Stimulated activated CD8-positive, alpha-beta memory T cell treated with anti-CD3 and anti-CD28 coated beads, Interleukin-12 subunit alpha, Interleukin-12 subunit beta, amount 100 ng/mL, for 4 hours (primary cell): Measurements from ENCODE around the gene MYBPHL.

Experiments
- DNase-seq: peaks from one replicate; pipeline ENCODE4 v3.0.0-alpha.2; 2020; ENCODE audit warnings: low read depth

The MYBPHL gene

DNA sequence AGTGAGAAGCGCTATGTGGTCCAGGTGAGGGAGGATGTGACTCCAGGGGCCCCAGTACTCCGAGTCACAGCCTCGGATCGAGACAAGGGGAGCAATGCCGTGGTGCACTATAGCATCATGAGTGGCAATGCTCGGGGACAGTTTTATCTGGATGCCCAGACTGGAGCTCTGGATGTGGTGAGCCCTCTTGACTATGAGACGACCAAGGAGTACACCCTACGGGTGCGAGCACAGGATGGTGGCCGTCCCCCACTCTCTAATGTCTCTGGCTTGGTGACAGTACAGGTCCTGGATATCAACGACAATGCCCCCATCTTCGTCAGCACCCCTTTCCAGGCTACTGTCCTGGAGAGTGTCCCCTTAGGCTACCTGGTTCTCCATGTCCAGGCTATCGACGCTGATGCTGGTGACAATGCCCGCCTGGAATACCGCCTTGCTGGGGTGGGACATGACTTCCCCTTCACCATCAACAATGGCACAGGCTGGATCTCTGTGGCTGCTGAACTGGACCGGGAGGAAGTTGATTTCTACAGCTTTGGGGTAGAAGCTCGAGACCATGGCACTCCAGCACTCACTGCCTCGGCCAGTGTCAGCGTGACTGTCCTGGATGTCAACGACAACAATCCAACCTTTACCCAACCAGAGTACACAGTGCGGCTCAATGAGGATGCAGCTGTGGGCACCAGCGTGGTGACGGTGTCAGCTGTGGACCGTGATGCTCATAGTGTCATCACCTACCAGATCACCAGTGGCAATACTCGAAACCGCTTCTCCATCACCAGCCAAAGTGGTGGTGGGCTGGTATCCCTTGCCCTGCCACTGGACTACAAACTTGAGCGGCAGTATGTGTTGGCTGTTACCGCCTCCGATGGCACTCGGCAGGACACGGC, 55.3 kb downstream of the MYBPHL start:
- no peak for DNase-seq

DNA sequence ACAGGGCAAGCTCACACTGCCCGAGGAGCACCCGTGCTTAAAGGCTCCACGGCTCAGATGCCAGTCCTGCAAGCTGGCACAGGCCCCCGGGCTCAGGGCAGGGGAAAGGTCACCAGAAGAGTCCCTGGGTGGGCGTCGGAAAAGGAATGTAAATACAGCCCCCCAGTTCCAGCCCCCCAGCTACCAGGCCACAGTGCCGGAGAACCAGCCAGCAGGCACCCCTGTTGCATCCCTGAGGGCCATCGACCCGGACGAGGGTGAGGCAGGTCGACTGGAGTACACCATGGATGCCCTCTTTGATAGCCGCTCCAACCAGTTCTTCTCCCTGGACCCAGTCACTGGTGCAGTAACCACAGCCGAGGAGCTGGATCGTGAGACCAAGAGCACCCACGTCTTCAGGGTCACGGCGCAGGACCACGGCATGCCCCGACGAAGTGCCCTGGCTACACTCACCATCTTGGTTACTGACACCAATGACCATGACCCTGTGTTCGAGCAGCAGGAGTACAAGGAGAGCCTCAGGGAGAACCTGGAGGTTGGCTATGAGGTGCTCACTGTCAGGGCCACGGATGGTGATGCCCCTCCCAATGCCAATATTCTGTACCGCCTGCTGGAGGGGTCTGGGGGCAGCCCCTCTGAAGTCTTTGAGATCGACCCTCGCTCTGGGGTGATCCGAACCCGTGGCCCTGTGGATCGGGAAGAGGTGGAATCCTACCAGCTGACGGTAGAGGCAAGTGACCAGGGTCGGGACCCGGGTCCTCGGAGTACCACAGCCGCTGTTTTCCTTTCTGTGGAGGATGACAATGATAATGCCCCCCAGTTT, 56.1 kb downstream of the MYBPHL start:
- no peak for DNase-seq

DNA sequence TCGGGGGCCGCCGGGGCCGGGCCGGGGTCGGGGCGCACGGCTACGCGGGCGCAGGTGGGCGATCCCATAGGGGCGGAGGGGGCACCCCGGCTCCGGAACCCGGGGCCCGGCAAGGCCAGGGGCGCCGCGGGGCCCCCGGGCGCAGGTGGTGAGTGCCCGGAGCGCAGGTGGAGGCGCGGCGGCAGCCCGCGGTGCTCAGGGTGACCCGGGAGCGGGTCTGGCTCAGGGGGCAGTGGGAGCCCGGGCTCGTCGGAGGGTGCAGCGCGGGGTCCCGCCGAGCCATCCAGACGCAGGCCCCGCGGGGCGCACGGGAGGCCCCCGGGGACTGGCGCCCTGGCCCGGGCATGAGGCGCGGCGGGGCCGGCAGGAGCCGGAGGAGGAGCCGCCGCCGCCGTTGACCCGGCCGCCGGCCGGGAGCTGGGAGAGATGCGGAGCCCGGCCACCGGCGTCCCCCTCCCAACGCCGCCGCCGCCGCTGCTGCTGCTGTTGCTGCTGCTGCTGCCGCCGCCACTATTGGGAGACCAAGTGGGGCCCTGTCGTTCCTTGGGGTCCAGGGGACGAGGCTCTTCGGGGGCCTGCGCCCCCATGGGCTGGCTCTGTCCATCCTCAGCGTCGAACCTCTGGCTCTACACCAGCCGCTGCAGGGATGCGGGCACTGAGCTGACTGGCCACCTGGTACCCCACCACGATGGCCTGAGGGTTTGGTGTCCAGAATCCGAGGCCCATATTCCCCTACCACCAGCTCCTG, 57.0 kb downstream of the MYBPHL start:
- DNase-seq, result no peak

DNA sequence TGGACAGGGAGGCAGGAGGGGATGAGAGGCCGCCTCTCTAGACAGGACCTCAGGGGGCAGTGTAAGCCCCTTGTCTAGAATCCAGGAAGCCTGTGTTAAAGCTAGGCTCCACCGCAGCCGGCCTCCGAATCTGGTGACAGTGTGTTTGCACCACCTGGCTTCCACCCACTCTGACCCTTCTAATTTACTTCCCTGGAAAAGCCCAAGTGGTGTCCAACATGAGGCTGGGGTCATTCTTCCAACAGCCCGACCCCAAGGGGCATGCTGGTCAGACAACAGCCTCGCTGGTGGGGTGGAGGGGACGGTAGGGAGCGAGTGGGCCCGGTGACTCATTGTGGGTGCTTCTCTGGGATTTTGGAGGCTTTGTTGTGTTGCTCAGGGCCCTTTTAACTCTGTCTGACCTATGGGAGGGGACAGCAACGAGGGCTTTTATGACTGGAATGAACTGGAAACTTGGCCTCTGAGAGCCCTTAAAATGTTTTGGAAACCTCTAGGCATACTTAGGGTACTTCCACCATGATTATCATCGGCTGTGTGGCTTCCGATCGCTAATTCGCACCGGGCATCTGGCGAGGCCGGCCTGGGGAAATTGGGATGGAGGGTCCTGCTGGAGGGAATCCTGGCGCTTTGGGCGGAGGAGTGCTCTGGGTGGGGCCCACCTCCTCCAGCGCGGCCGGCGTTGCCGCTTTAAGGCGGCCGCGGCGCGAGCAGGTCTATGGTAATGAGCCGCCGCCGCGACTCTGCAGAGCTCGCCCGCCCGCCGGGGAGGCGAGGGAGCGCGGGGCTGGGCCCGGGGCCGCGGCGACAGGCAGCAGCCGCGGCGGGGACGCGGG, 57.8 kb downstream of the MYBPHL start, which contains the start of gene CELSR2:
TSS of gene CELSR2 (plus strand) at position 743 of the 833 bp plus-strand sequence. CDS start 541 bp downstream, outside the sequence.
- peak; percentile 27 for DNase-seq

- DNase-seq, result no peak
Observed at GRCh38 chr1:109248444-109248796, 58.4 kb downstream of the MYBPHL start.

DNA sequence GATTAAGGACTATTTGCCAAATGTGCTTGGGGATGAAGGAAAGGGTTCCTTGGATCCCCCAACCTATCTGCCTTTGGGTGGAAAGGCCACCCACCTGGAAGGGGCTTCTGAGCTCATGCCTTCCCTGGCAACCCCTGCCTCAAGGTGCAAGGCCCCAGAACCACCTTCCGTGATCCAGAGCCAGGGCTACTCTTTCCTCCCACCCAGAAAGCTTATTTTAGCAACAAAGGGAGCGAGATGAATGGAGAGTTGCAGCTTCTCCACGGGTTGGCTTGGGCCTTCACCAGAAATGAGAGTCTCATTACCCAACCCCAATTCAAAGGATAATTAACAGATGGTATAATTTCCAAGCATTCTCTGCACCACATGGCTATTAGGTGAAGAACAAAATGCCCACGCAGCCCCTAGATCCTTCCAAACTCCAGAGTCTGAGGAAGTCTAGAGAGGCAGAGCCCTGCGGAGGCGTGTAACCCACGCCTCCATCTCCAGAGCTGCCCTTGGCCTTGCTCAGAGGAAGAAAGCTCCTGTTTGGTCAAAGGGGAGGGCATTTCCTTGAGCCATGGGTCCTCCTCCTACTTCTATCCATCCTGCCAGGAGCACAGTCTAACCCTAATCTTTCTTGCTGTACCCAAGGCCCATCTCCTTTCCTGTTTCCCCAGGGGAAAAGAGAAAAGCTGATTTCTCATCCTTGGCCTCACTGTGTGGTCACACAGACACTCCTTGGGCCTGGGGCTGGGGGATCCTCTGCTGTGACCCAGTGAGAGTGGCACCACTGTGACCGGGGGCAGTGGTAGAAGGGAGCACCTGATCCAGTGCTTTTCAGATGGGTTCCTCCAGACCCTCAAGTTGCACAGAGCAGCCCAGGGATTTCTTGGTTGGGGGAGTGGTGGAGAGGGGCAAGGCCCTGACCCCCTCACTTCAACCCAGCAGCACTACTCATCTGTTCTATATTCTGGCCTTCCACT, 59.1 kb downstream of the MYBPHL start:
- DNase-seq, result no peak

DNA sequence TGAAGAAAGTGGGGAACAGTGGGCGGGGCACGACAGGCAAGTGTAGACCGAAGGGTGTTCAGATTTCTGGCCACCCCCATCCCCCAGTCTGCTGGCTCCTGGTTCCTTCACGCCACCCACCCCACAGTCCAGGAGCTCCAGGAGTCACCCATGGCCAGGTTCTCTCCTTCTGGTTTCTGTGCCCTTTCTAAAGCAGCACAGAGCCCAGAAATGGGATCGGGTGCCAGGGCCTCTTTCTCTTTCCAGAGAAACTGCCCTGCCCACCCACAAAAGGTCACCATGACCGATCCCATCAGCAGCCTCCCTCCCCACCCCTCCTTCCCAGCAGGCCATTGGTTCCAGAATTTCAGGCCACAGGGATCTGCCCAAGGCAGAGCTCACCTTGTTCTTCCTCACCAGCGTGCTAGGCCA, 60.7 kb downstream of the MYBPHL start:
- no peak for DNase-seq

DNA sequence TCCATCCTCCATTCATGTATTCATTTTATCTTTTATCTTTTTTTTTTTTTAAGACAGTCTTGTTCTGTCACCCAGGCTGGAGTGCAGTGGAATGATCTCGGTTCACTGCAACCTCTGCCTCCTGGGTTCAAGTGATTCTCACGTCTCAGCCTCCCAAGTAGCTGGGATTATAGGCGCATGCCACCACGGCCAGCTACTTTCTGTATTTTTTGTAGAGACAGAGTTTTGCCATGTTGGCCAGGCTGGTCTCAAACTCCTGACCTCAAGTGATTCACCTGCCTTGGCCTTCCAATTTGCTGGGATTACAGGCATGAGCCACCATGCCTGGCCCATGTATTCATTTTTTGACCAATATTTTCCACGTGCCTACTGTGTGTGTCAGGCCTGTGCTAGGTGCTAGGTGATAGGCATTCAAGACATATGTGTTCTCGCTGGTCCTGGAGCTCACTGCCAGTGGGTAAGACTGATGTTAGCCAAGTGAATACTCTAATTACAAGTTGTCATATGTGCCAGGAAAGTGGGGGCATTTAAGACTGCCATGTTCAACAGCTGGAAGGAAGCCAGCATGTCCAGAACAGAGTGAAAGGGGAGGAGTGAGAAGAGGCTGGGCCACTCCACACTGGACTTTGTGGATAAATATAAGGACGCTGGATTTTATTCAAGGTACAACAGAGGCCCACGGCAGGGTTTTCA, 62.8 kb downstream of the MYBPHL start:
- no peak for DNase-seq

GRCh38 chr1:109243221-109243620, 63.6 kb downstream of the MYBPHL start:
- DNase-seq, result no peak

- DNase-seq, result no peak
Observed at GRCh38 chr1:109242387-109242786, 64.4 kb downstream of the MYBPHL start.
